ENCODE measurements around the gene REPS2.

Gene REPS2

GRCh38 chrX:17164941-17165340, 218.5 kb downstream of the REPS2 start:
- no peak for TF ChIP-seq CTCF (conservative IDR thresholded peaks at IDR 0.05; ENCODE audit: low read depth, low read length)
- no peak overlapping the region for H3K4me3 ChIP-seq (ENCODE audit: low read length)
- DNase-seq (ENCODE audit: low read depth) = no peak

- no peak for TF ChIP-seq CTCF (conservative IDR thresholded peaks at IDR 0.05; ENCODE audit: low read depth, low read length)
- DNase-seq (ENCODE audit: low read depth) = no peak
- no peak overlapping the region for H3K4me3 ChIP-seq (ENCODE audit: low read length)
Measured at GRCh38 chrX:17167915-17168314, 221.5 kb downstream of the REPS2 start.

GRCh38 chrX:17170973-17171372, 224.5 kb downstream of the REPS2 start:
- DNase-seq (ENCODE audit: low read depth) = no peak
- H3K4me3 ChIP-seq (ENCODE audit: low read length) = no peak overlapping the region
- no peak for TF ChIP-seq CTCF (conservative IDR thresholded peaks at IDR 0.05; ENCODE audit: low read depth, low read length)

GRCh38 chrX:17174671-17175070, 228.2 kb downstream of the REPS2 start:
- no peak for DNase-seq (ENCODE audit: low read depth)
- no peak for TF ChIP-seq CTCF (conservative IDR thresholded peaks at IDR 0.05; ENCODE audit: low read depth, low read length)
- no peak overlapping the region for H3K4me3 ChIP-seq (ENCODE audit: low read length)

DNA sequence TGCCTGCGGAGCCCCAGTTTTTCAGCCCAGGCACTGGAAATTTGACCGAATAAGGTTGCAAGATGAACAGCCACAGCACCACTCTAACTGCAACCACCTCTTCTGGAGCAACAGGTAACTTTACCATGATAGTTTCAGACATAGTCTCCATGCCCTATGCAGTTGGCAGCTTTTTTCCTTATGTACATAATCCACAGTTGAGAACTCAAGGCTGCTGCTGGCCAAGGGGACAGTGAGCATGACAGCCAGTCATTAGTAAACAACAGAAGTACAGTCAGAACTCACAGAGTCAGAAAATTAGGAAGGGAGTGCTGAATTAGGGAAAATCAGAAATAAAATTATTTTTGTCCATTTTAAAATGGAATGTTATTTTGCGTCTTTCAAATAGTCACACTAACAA, 235.9 kb downstream of the REPS2 start:
- no peak for DNase-seq (ENCODE audit: low read depth)
- no peak for TF ChIP-seq CTCF (conservative IDR thresholded peaks at IDR 0.05; ENCODE audit: low read depth, low read length)
- H3K4me3 ChIP-seq (ENCODE audit: low read length) = no peak overlapping the region

DNA sequence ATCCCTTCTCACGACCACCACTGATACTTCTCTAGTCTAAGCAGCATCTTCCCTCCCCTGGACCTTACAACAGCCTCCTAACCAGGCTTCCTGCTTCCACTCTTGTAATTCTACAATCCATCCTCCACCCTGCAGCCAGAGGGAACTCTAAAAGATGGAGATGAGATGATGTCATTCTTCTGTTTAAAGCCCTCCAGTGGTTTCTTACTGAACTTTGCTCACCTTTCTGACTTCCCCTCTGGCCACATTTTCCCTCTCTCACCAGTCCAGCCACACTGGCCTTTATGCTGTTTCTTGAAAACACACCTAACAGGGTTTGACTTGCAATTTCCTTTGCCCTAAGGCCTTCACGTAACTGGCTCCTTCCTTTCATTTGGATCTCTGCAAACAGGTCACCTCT, 237.1 kb downstream of the REPS2 start:
- no peak for DNase-seq (ENCODE audit: low read depth)
- TF ChIP-seq CTCF (conservative IDR thresholded peaks at IDR 0.05; ENCODE audit: low read depth, low read length) = no peak

DNA sequence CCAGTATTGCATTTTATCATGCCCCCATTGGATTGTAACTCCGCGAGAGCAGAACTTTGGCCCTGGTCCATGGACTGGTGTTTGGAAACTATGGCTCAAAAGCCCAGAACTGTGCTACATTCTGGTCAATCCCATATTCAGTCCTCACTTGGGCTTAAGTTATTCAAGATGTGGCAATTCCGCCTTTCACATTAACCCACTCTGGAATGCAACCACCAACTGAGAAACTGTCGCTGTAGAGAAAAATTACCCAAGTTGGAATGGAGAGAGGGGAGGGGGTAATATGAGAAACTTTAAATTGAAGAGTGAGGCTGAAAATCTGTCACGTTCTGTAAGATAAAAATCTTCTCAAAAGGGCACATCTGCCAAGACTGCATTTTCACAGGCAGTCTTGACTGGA, 239.0 kb downstream of the REPS2 start:
- no peak overlapping the region for H3K4me3 ChIP-seq (ENCODE audit: low read length)
- TF ChIP-seq CTCF (conservative IDR thresholded peaks at IDR 0.05; ENCODE audit: low read depth, low read length) = no peak

More for the DNA sequence above, 237.1 kb downstream of the REPS2 start:
- H3K4me3 ChIP-seq (ENCODE audit: low read length) = no peak overlapping the region

More for the DNA sequence above, 239.0 kb downstream of the REPS2 start:
- no peak for DNase-seq (ENCODE audit: low read depth)

All from retinal pigment epithelial cell (primary cell).